GM04504 (cell line): ENCODE measurements around the gene RWDD2A.

Experiments used
- DNase-seq: peaks from one replicate; pipeline ENCODE4 v3.0.0-alpha.2; 2012; ENCODE audit warnings: low read depth

RWDD2A gene

DNA sequence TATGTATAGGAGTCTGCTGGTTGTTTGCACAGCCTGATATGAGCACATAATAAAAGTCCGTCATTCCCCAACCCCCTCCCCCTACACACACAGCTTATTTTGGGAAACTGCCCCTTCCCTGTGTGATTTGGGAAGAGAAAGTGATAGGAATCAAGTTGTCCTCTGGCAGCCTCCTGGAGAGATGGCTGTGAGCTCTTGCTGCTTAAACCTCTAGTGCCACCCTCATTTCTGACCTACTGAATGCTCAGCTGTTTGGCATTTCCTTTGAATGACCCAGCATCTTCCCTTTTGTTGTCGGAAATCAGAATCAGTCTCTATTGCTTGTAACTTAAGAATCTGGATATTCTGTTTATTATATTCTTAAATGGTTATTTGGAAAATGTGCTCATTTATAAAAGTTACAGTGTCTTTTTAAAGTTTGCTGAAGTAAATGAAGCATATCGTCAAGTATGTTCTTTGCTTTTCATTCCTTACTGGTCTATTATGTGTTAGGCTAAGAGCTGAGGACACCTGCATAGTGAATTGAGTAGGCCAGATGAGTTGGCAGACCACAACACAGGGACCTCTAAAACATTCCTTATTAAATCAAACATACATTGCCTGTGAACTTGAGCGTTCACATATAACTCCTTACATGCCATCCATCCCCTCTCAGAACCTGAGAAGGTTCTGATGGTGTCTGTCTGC lies 5.5 kb downstream of the RWDD2A start:
- no peak for DNase-seq

GRCh38 chr6:83199173-83199862 lies 6.2 kb downstream of the RWDD2A start:
- no peak for DNase-seq

- DNase-seq: no peak
These were observed 6.7 kb downstream of the RWDD2A start for GRCh38 chr6:83199863-83200225.

DNA sequence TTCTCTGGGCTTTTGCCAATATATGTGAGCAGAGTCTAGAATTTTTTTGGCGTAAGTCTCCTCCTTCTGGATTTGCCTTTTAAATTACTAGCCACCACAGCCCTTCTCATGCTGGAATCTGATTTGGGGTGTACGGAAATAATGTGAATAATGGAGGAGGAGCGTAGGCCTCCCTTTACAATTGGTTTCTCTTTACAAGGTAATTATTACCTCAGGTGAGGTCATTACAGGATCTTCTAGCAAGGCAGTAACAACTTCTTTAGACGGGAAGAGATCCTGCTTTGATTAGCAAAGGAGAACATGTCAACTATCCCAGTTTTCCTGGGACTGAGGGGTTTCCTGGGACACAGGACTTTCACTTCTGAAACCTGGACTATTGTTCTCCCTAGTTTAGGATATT lies 8.9 kb downstream of the RWDD2A start:
- DNase-seq: no peak

GRCh38 chr6:83215131-83216047 lies 22.2 kb downstream of the RWDD2A start:
- DNase-seq: peak; percentile 50

DNA sequence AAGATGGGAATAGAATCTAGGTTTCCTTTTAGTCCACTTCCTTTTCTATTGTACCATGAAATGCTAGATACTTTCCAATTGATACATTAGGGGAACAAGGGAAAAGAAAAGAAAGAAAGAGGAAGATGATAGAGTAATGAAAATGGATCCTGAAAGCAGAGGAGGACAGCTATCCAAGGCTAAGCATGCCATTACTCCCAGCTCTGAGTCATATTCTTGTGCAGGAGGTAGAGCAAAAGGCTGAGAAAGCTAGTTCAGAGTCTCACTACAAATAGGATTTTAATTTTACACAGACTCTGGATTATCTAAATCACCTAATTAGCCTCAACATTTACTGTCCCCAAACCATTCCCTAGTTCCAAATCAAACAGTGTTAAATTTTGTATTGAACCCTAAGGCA lies 23.6 kb downstream of the RWDD2A start:
- DNase-seq: no peak

- no peak for DNase-seq
These were observed 25.5 kb downstream of the RWDD2A start for GRCh38 chr6:83218646-83219045.

GRCh38 chr6:83220121-83220520 lies 27.0 kb downstream of the RWDD2A start:
- no peak for DNase-seq

DNA sequence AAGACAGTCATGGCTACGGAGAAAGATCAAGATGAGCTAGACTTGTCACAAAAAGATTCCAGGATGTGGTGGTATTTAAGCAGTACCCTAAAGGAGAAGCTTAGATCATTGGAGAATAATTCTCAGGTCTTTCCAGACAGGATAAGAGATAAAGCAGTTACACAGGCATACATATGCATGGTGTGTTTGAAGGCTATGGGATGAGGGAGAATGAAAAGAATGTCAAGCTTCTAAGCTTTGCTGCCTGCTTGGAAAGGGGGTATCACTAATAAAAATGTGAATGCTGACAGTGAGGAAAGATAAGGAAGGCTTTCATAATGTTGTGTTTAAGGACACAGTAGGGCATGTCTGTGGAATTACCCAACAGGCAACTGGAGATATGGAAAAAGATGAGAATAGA lies 28.1 kb downstream of the RWDD2A start:
- no peak for DNase-seq

DNA sequence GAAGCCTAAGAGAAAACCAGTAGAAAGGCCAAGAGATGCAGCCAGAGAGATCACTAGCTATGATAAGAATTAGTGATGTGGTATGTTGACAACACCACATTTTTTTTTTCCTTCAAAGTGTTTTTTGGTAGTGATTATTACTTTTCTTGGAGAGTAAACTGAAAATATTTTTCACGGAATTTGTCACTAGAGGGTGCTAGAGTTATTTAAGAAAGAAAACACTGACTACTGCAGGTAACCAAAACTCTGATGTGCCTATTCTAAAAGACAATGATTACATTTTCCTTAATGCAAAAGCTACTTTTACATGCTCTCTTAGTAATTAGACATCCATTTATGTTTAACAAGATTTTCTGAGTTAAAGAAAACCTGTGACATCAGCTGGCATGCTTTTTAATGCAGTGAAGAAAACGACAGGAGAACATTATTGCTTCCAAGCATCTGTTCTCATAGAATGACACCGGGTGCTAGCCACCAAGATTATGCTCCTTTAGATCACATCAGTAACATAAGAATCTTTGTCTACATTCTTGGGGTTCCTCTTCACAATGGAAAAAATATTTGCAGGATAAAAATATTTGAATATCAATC lies 28.8 kb downstream of the RWDD2A start:
- DNase-seq: peak; percentile 27

DNA sequence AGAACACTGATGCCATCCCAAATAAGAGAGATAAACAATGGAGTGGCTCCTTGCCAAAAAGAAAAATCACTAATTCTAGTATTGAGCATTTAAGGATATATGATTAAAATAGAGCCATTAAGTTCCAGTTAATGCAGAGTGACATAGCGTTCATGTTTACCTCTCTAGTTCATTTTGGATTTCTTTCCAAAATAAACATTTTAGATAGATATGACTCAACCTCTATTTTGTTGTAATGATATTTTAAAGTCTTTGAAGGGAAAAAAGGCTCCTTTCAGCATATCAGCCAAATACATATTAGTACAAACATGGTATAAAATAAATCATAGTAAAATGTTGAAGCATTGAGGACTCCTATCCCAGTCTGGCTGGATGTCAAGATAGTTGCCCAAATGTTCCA lies 33.4 kb downstream of the RWDD2A start:
- no peak for DNase-seq

GRCh38 chr6:83231146-83231545 lies 38.0 kb downstream of the RWDD2A start:
- DNase-seq: peak; percentile 35

GRCh38 chr6:83247471-83247870 lies 54.3 kb downstream of the RWDD2A start:
- DNase-seq: no peak
